GM10266 (cell line): ENCODE data around the gene OR2M3.
"Not testable (repeated sequence)": the region's sequence is repeated elsewhere in the genome, so short reads cannot be mapped to it uniquely, and the experiment has no call there.

ENCODE experiments used
- DNase-seq: peaks from one replicate; pipeline ENCODE4 v3.0.0; 2012; ENCODE audit errors: extremely low spot score
- CTCF ChIP-seq: IDR thresholded peaks from 2 replicates; pipeline ENCODE4 v1.5.1; 2012; ENCODE audit warnings: mild to moderate bottlenecking, low read depth; ENCODE audit not compliant: control insufficient read depth, insufficient read depth; ENCODE audit errors: missing control alignments

Gene OR2M3

GRCh38 chr1:248231117-248231516 is 34.1 kb downstream of the OR2M3 start, which contains the start of gene OR2M4:
Gene OR2M4 (plus strand): TSS chr1:248231417. CDS start chr1:248238929, 7,512 bp downstream.
- DNase-seq = no peak
- no peak for TF ChIP-seq CTCF

GRCh38 chr1:248239478-248239877 is 42.4 kb downstream of the OR2M3 start:
- DNase-seq = no peak
- TF ChIP-seq CTCF = no peak

GRCh38 chr1:248243204-248243603 is 46.1 kb downstream of the OR2M3 start:
- DNase-seq = peak; percentile 56

GRCh38 chr1:248259309-248259708 is 62.2 kb downstream of the OR2M3 start:
- not testable (repeated sequence) for DNase-seq

More at GRCh38 chr1:248243204-248243603, 46.1 kb downstream of the OR2M3 start:
- peak; percentile 74 for TF ChIP-seq CTCF
